Natural killer cell treated with Interleukin-12 subunit alpha and Interleukin-12 subunit beta and Interleukin-15 and Interleukin-18, amount 100 ng/mL, for 72 hours (primary cell): Measurements from ENCODE around the gene PDGFRB. TPM values are rescaled to one million over a fixed set of nuclear protein-coding genes. Genes with fewer than 3 reads are reported as not detected.

Experiments
- ATAC-seq, 2 donors: fragments of 150-1000 bp; cut with Tn5 transposase in 1 of 2; sonication (Bioruptor Pico), chemical (Tn5 transposase) in 1 of 2; 2 replicates each; pipeline ENCODE4 v1.10.0; 2021
- DNase-seq: peaks from one replicate; pipeline ENCODE4 v3.0.0; 2022; ENCODE audit warnings: low spot score
- H3K27ac Mint-ChIP-seq, 2 donors: 1 replicate in 1 of 2; 2 replicates in 1 of 2; pipeline ENCODE4 v1.8.0; 2022; ENCODE audit warnings: mixed read lengths in 2 of 2, mild to moderate bottlenecking in 1 of 2, moderate library complexity in 1 of 2
- H3K27me3 Mint-ChIP-seq, 2 donors: 1 replicate in 1 of 2; 2 replicates in 1 of 2; pipeline ENCODE4 v1.8.0; 2022; ENCODE audit warnings: mixed read lengths in 2 of 2
- H3K36me3 Mint-ChIP-seq: one replicate; pipeline ENCODE4 v1.8.0; 2022; ENCODE audit warnings: mixed read lengths
- H3K4me1 Mint-ChIP-seq, 2 donors: 1 replicate in 1 of 2; 2 replicates in 1 of 2; pipeline ENCODE4 v1.8.0; 2022; ENCODE audit warnings: low read depth in 2 of 2, mixed read lengths in 2 of 2, mild to moderate bottlenecking in 1 of 2
- H3K4me3 Mint-ChIP-seq: one replicate; pipeline ENCODE4 v1.8.0; 2022; ENCODE audit warnings: mixed read lengths
- H3K9me3 Mint-ChIP-seq: 2 replicates; pipeline ENCODE4 v1.8.0; 2022; ENCODE audit warnings: mixed read lengths
- total RNA-seq, 2 donors: library from RNA; stranded (reverse); gene quantifications; one replicate each; pipeline ENCODE4 v1.2.3, GENCODE V29; 2022

The PDGFRB gene
- total RNA-seq, 2 donors from 2014 or later, result 4.4 to 9.0 TPM

- H3K27me3 Mint-ChIP-seq, result peaks cover 5 to 9% of the 10 kb centered on the region in 2 donors
- H3K9me3 Mint-ChIP-seq, result no peaks in the 10 kb centered on the region
- no peaks in the 10 kb centered on the region for H3K4me1 Mint-ChIP-seq
These were observed 21.3 kb upstream of the PDGFRB start for GRCh38 chr5:150176745-150177477.

GRCh38 chr5:150175536-150175935, 19.9 kb upstream of the PDGFRB start:
- Mint-ChIP-seq H3K4me1 (no peaks in the 10 kb centered on the region), H3K36me3 (no peaks in the 10 kb centered on the region), H3K9me3 (no peaks in the 10 kb centered on the region), H3K4me3 (no peak overlapping the region), H3K27ac (no peak overlapping the region), H3K27me3 (peaks cover 8 to 11% of the 10 kb centered on the region in 2 donors)
- peak in 1 of 2 donors; percentile 28 for ATAC-seq
- DNase-seq, result no peak

More at GRCh38 chr5:150176745-150177477, 21.3 kb upstream of the PDGFRB start:
- Mint-ChIP-seq H3K4me3 (no peak overlapping the region), H3K36me3 (no peaks in the 10 kb centered on the region), H3K27ac (no peak overlapping the region)
- DNase-seq (no peak), ATAC-seq (peak in 1 of 2 donors; percentile 17)

- ATAC-seq, result no peak
- H3K4me1 Mint-ChIP-seq, result no peaks in the 10 kb centered on the region
- no peak for DNase-seq
- no peaks in the 10 kb centered on the region for H3K36me3 Mint-ChIP-seq
- H3K27ac Mint-ChIP-seq, result no peak overlapping the region
- peaks cover 13 to 15% of the 10 kb centered on the region in 2 donors for H3K27me3 Mint-ChIP-seq
- no peak overlapping the region for H3K4me3 Mint-ChIP-seq
- no peaks in the 10 kb centered on the region for H3K9me3 Mint-ChIP-seq
These were observed 19.4 kb upstream of the PDGFRB start for GRCh38 chr5:150175076-150175475.

GRCh38 chr5:150174285-150174684, 18.6 kb upstream of the PDGFRB start:
- no peak overlapping the region for H3K27ac Mint-ChIP-seq
- no peaks in the 10 kb centered on the region for H3K4me1 Mint-ChIP-seq
- H3K36me3 Mint-ChIP-seq, result no peaks in the 10 kb centered on the region
- no peaks in the 10 kb centered on the region for H3K9me3 Mint-ChIP-seq
- no peak for DNase-seq
- ATAC-seq, result no peak
- no peak overlapping the region for H3K4me3 Mint-ChIP-seq
- peaks cover 17% of the 10 kb centered on the region in 2 donors for H3K27me3 Mint-ChIP-seq

- H3K4me1 Mint-ChIP-seq, result peaks cover 0 to 3% of the 10 kb centered on the region in 2 donors
- H3K36me3 Mint-ChIP-seq, result no peaks in the 10 kb centered on the region
- DNase-seq, result no peak
- ATAC-seq, result no peak
- H3K27ac Mint-ChIP-seq, result no peak overlapping the region
- H3K27me3 Mint-ChIP-seq, result peaks cover 23 to 25% of the 10 kb centered on the region in 2 donors
- no peak overlapping the region for H3K4me3 Mint-ChIP-seq
- no peaks in the 10 kb centered on the region for H3K9me3 Mint-ChIP-seq
These were observed 17.5 kb upstream of the PDGFRB start for GRCh38 chr5:150173161-150173560.

- Mint-ChIP-seq H3K9me3 (no peaks in the 10 kb centered on the region), H3K27ac (no peak overlapping the region), H3K27me3 (peaks cover 26% of the 10 kb centered on the region in 2 donors), H3K4me3 (no peak overlapping the region), H3K36me3 (no peaks in the 10 kb centered on the region), H3K4me1 (peaks cover 0 to 5% of the 10 kb centered on the region in 2 donors)
- DNase-seq (no peak), ATAC-seq (no peak)
These were observed 16.9 kb upstream of the PDGFRB start for GRCh38 chr5:150172556-150172955.

GRCh38 chr5:150172145-150172544, 16.5 kb upstream of the PDGFRB start:
- DNase-seq, result no peak
- Mint-ChIP-seq H3K27ac (no peak overlapping the region), H3K4me3 (no peak overlapping the region), H3K9me3 (no peaks in the 10 kb centered on the region), H3K27me3 (peaks cover 26 to 28% of the 10 kb centered on the region in 2 donors), H3K36me3 (no peaks in the 10 kb centered on the region), H3K4me1 (peaks cover 0 to 7% of the 10 kb centered on the region in 2 donors)
- ATAC-seq, result no peak

- ATAC-seq (no peak), DNase-seq (no peak)
- H3K9me3 Mint-ChIP-seq, result no peaks in the 10 kb centered on the region
- H3K36me3 Mint-ChIP-seq, result no peaks in the 10 kb centered on the region
- H3K27me3 Mint-ChIP-seq, result peaks cover 34 to 46% of the 10 kb centered on the region in 2 donors
- H3K4me1 Mint-ChIP-seq, result peaks cover 0 to 7% of the 10 kb centered on the region in 2 donors
- H3K4me3 Mint-ChIP-seq, result no peak overlapping the region
- no peak overlapping the region for H3K27ac Mint-ChIP-seq
These were observed 13.2 kb upstream of the PDGFRB start for GRCh38 chr5:150168864-150169263.

GRCh38 chr5:150167908-150168307, 12.3 kb upstream of the PDGFRB start:
- Mint-ChIP-seq H3K36me3 (no peaks in the 10 kb centered on the region), H3K9me3 (no peaks in the 10 kb centered on the region), H3K4me3 (no peak overlapping the region), H3K4me1 (peaks cover 0 to 7% of the 10 kb centered on the region in 2 donors), H3K27me3 (peaks cover 34 to 49% of the 10 kb centered on the region in 2 donors), H3K27ac (no peak overlapping the region)
- ATAC-seq (no peak), DNase-seq (no peak)

GRCh38 chr5:150167512-150167850, 11.8 kb upstream of the PDGFRB start:
- no peaks in the 10 kb centered on the region for H3K36me3 Mint-ChIP-seq
- H3K27ac Mint-ChIP-seq, result no peak overlapping the region
- peaks cover 0 to 7% of the 10 kb centered on the region in 2 donors for H3K4me1 Mint-ChIP-seq
- no peak overlapping the region for H3K4me3 Mint-ChIP-seq
- H3K27me3 Mint-ChIP-seq, result peaks cover 34 to 49% of the 10 kb centered on the region in 2 donors
- no peaks in the 10 kb centered on the region for H3K9me3 Mint-ChIP-seq
- no peak for DNase-seq
- no peak for ATAC-seq

- Mint-ChIP-seq H3K4me1 (peaks cover 0 to 7% of the 10 kb centered on the region in 2 donors), H3K27me3 (peaks cover 28 to 45% of the 10 kb centered on the region in 2 donors), H3K4me3 (no peak within 1 kb of the TSS), H3K36me3 (no peaks in the 10 kb centered on the region), H3K27ac (no peak within 1 kb of the TSS), H3K9me3 (no peaks in the 10 kb centered on the region)
- ATAC-seq (no peak), DNase-seq (no peak)
These were observed 11.2 kb upstream of the PDGFRB start, which contains the start of gene CDX1 for GRCh38 chr5:150166650-150167511. Gene CDX1, plus strand, starts transcription at chr5:150166778. Its CDS starts 99 bp downstream, at chr5:150166877.

GRCh38 chr5:150166037-150166649, 10.5 kb upstream of the PDGFRB start:
- Mint-ChIP-seq H3K9me3 (no peaks in the 10 kb centered on the region), H3K27me3 (peaks cover 26 to 44% of the 10 kb centered on the region in 2 donors)
- ATAC-seq, result no peak

GRCh38 chr5:150164211-150164980, 8.8 kb upstream of the PDGFRB start:
- Mint-ChIP-seq H3K27ac (no peak overlapping the region), H3K4me3 (no peak overlapping the region), H3K36me3 (no peaks in the 10 kb centered on the region), H3K27me3 (peaks cover 16 to 35% of the 10 kb centered on the region in 2 donors), H3K9me3 (no peaks in the 10 kb centered on the region), H3K4me1 (peaks cover 0 to 11% of the 10 kb centered on the region in 2 donors)
- ATAC-seq, result no peak
- no peak for DNase-seq

More at GRCh38 chr5:150166037-150166649, 10.5 kb upstream of the PDGFRB start:
- Mint-ChIP-seq H3K4me3 (no peak overlapping the region), H3K4me1 (peaks cover 0 to 11% of the 10 kb centered on the region in 2 donors), H3K27ac (no peak overlapping the region), H3K36me3 (no peaks in the 10 kb centered on the region)
- DNase-seq, result no peak
